Activated CD4-positive, alpha-beta memory T cell treated with anti-CD3 and anti-CD28 coated beads, Interleukin-2, amount 10 ng/mL, durations not matched to agents 7 days and 5 days (primary cell): ENCODE data around the gene FAM217B. TPM values are rescaled to one million over a fixed set of nuclear protein-coding genes. Genes with fewer than 3 reads are reported as not detected.

Experiments used
- CTCF ChIA-PET: fragments of 350-600 bp; sonication (Branson Sonifier 250); formaldehyde crosslinking; loops from one replicate; lab custom pipeline; 2021; ENCODE audit warnings: antibody characterized with exemption, inconsistent platforms; lab: Charles Lee
- POLR2A ChIA-PET: fragments of 350-600 bp; sonication (Branson Sonifier 250); formaldehyde crosslinking; loops from one replicate; lab custom pipeline; 2021; ENCODE audit warnings: antibody characterized with exemption; lab: Charles Lee
- DNase-seq: peaks from one replicate; pipeline ENCODE4 v3.0.0-alpha.2; 2020
- H3K27ac Mint-ChIP-seq: one replicate; pipeline ENCODE4 v1.8.0; 2021; ENCODE audit warnings: mild to moderate bottlenecking, mixed read lengths
- H3K27me3 Mint-ChIP-seq: one replicate; pipeline ENCODE4 v1.8.0; 2021; ENCODE audit warnings: mixed read lengths
- H3K36me3 Mint-ChIP-seq: one replicate; pipeline ENCODE4 v1.8.0; 2021; ENCODE audit warnings: low read depth, mixed read lengths
- H3K4me1 Mint-ChIP-seq: one replicate; pipeline ENCODE4 v1.8.0; 2021; ENCODE audit warnings: mixed read lengths
- H3K4me3 Mint-ChIP-seq: one replicate; pipeline ENCODE4 v1.8.0; 2021; ENCODE audit warnings: mild to moderate bottlenecking, mixed read lengths
- H3K9me3 Mint-ChIP-seq: one replicate; pipeline ENCODE4 v1.8.0; 2021; ENCODE audit warnings: mixed read lengths
- total RNA-seq, 2 experiments: library from RNA; stranded (reverse); gene quantifications; one replicate each; pipeline ENCODE4 v1.2.3, GENCODE V29; 2021

The FAM217B gene
- total RNA-seq, 2 experiments from 2014 or later = 26.5 to 27.4 TPM

DNA sequence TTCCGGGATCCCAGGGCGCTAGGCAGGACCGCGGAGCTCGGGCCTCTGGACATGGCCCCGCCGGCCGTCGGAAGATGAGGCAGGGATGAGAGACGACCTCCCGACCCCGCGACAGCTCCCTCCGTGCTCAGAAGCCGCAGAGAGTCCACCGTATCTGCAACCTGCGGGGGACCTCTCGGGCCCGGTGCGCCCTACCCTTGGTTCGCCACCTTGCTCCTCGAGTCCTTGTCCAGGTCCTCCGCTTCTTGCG, 385 bp upstream of the FAM217B start:
- no peak for DNase-seq
- H3K27me3 Mint-ChIP-seq = no peaks in the 10 kb centered on the region
- H3K27ac Mint-ChIP-seq = peak overlapping the region; percentile 83
- H3K4me1 Mint-ChIP-seq = peaks cover 35% of the 10 kb centered on the region
- ChIA-PET POLR2A (interaction anchor here (0.6 to 3.6 kb wide), 7 partner anchors 8 to 197 kb away, joined by 3 to 40 read pairs (median 7); no protein-coding TSS in a partner anchor), CTCF (interaction anchor here (0.9 to 3.4 kb wide), 9 partner anchors 9 to 271 kb away, joined by 3 to 39 read pairs (median 8); no protein-coding TSS in a partner anchor)
- peaks cover 24% of the 10 kb centered on the region for H3K36me3 Mint-ChIP-seq
- no peaks in the 10 kb centered on the region for H3K9me3 Mint-ChIP-seq
- peak overlapping the region; percentile 89 for H3K4me3 Mint-ChIP-seq

DNA sequence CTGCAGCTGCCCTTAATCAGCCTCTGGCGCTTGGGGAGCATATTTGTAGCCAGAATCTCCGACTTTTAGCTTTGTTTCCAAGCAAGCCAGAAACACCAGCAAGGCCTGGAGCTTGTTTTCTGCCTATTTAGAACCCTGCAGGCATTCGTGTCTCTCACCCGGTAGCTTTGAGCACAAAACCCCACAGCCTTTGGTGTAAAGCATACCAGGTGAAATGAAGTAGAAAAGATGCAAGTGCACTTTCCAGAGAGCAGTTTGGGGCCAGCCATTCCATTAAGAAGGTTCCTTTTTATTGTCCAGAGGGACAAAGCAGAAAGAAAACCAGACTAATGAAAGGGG, 736 bp downstream of the FAM217B start:
- Mint-ChIP-seq H3K27ac (peak overlapping the region; percentile 97), H3K27me3 (no peaks in the 10 kb centered on the region), H3K4me1 (peaks cover 35% of the 10 kb centered on the region), H3K4me3 (peak overlapping the region; percentile 89), H3K36me3 (peaks cover 27% of the 10 kb centered on the region), H3K9me3 (no peaks in the 10 kb centered on the region)
- CTCF ChIA-PET = interaction anchor here (1.2 to 3.4 kb wide), 7 partner anchors 9 to 197 kb away, joined by 4 to 39 read pairs (median 10); no protein-coding TSS in a partner anchor
- DNase-seq = no peak
- POLR2A ChIA-PET = interaction anchor here (0.9 to 3.6 kb wide), 6 partner anchors 8 to 197 kb away, joined by 3 to 40 read pairs (median 9); no protein-coding TSS in a partner anchor

DNA sequence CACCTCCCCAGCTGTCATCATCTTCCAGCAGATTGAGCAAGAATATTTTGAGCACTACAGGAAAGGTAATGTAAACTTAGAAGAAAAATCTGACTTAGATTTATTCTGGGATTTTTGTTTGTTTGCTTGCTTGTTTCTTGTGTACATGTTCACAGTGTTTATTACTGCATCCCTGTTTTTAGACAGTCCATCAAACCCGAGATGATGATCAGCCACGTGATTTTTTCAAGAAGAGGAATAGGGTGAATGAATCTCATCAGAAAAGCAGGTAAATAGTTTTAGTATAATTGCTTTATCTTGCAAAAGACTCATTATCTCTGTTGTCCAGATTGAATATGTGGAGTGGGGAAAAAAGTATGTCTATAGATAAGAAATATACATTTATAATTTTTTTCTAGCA, 2.1 kb downstream of the FAM217B start:
- Mint-ChIP-seq H3K9me3 (no peaks in the 10 kb centered on the region), H3K4me1 (peaks cover 32% of the 10 kb centered on the region), H3K36me3 (peaks cover 27% of the 10 kb centered on the region), H3K27ac (no peak overlapping the region), H3K27me3 (no peaks in the 10 kb centered on the region), H3K4me3 (no peak overlapping the region)
- DNase-seq = no peak
- POLR2A ChIA-PET = interaction anchor here (3.6 kb wide), 1 partner anchor 115 kb away, joined by 40 read pairs; no protein-coding TSS in a partner anchor
- CTCF ChIA-PET = no interaction called here

DNA sequence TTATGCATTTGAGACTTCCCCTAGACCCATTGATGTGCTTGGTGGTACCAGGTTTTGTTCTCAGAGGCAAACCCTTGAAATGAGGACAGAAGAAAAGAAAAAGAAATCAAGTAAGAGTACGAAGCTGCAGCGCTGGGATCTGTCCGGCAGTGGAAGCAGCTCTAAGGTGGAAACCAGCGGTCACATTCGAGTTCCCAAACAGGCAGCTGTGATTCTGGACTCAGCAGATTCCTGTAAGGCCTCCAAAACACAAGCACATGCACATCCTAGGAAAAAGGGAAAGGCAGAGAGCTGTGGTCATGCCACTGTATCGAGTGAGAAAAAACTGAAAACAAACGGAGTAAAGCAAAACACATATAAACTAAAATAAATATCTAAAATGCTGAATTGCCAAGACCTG, 4.5 kb downstream of the FAM217B start:
- H3K36me3 Mint-ChIP-seq = peaks cover 16% of the 10 kb centered on the region
- no peak for DNase-seq
- H3K27ac Mint-ChIP-seq = no peak overlapping the region
- H3K4me1 Mint-ChIP-seq = peaks cover 34% of the 10 kb centered on the region
- ChIA-PET CTCF (interaction anchor here (2.4 to 4.4 kb wide), 2 partner anchors 10 to 112 kb away, joined by 8 to 25 read pairs; partner anchors contain the start of gene SYCP2), POLR2A (interaction anchor here (1.7 kb wide), 1 partner anchor 10 kb away, joined by 12 read pairs; no protein-coding TSS in a partner anchor)
- H3K27me3 Mint-ChIP-seq = no peaks in the 10 kb centered on the region
- H3K4me3 Mint-ChIP-seq = no peak overlapping the region
- no peaks in the 10 kb centered on the region for H3K9me3 Mint-ChIP-seq

DNA sequence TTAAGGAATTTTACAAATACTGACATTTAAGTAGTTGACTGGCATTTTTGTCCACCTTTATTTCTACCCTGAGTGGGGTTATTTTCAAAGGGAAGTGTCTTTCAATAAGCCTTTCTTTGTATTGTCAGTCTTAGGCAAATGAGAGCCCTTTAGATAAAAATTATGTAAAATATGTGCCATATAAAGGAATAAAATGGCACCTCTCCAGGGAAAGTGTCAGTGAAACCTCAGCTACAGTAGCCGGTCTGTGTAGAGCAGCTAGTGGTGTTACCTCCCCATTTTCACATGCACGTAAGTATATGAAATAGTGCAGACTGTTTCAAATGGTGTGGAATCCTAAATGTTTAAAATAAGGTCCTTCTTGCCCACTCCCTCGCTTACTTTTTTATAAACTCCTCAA, 5.0 kb downstream of the FAM217B start:
- CTCF ChIA-PET = interaction anchor here (2.4 to 4.4 kb wide), 2 partner anchors 11 to 111 kb away, joined by 8 to 25 read pairs; partner anchors contain the start of gene SYCP2
- POLR2A ChIA-PET = interaction anchor here (1.7 kb wide), 1 partner anchor 10 kb away, joined by 12 read pairs; no protein-coding TSS in a partner anchor
- Mint-ChIP-seq H3K4me1 (peaks cover 34% of the 10 kb centered on the region), H3K27ac (no peak overlapping the region), H3K4me3 (no peak overlapping the region), H3K9me3 (no peaks in the 10 kb centered on the region), H3K27me3 (no peaks in the 10 kb centered on the region), H3K36me3 (peaks cover 16% of the 10 kb centered on the region)
- no peak for DNase-seq

DNA sequence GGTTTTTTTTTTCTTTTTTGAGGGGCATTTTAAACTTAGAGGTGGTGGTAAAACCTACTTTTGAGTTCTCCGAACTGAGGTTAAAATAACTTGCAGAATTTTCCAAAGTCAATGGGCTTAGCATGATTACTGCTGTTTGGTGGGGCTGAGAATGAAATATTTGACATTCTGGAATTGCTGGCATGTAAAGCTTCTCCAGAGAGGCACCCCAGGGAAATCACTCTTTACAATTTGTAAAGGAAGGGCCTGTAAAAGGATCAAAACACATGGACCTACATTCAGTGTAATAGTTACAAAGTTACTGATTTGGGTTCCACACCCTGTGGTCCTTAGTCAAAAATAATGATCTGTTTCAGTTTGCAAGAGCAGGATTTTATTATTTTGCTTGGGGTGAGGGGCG, 5.5 kb downstream of the FAM217B start:
- H3K27ac Mint-ChIP-seq = no peak overlapping the region
- H3K4me1 Mint-ChIP-seq = peaks cover 34% of the 10 kb centered on the region
- no peak for DNase-seq
- H3K36me3 Mint-ChIP-seq = peaks cover 16% of the 10 kb centered on the region
- CTCF ChIA-PET = interaction anchor here (0.8 to 4.4 kb wide), 3 partner anchors 11 to 192 kb away, joined by 3 to 25 read pairs (median 8); partner anchors contain the start of gene SYCP2
- no peaks in the 10 kb centered on the region for H3K9me3 Mint-ChIP-seq
- no peaks in the 10 kb centered on the region for H3K27me3 Mint-ChIP-seq
- H3K4me3 Mint-ChIP-seq = no peak overlapping the region
- POLR2A ChIA-PET = interaction anchor here (1.0 kb wide), 1 partner anchor 111 kb away, joined by 3 read pairs; no protein-coding TSS in a partner anchor

DNA sequence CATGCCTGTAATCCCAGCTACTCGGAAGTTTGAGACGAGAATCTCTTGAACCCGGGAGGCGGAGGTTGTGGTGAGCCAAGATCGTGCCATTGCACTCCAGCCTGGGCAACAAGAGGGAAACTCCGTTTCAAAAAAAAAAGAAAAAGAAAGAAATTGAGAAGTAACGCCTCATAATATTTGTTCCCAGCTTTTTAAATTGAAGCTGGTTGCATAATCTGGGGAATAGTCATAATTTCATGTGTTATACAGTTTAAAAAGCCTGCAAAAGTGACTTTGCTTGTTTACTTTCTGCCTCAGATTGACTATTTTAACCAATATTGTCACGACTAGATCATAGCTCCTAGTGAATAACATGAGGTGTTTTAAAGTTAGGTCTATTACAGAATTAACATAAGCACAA, 7.2 kb downstream of the FAM217B start:
- Mint-ChIP-seq H3K36me3 (peaks cover 13% of the 10 kb centered on the region), H3K4me3 (no peak overlapping the region), H3K27me3 (no peaks in the 10 kb centered on the region), H3K9me3 (no peaks in the 10 kb centered on the region), H3K4me1 (peaks cover 18% of the 10 kb centered on the region), H3K27ac (no peak overlapping the region)
- ChIA-PET POLR2A (interaction anchor here (2.2 to 2.5 kb wide), 2 partner anchors 9 to 13 kb away, joined by 5 to 11 read pairs; partner anchors contain the start of gene SYCP2), CTCF (interaction anchor here (1.6 to 3.7 kb wide), 2 partner anchors 10 to 109 kb away, joined by 5 to 26 read pairs; no protein-coding TSS in a partner anchor)
- DNase-seq = no peak

DNA sequence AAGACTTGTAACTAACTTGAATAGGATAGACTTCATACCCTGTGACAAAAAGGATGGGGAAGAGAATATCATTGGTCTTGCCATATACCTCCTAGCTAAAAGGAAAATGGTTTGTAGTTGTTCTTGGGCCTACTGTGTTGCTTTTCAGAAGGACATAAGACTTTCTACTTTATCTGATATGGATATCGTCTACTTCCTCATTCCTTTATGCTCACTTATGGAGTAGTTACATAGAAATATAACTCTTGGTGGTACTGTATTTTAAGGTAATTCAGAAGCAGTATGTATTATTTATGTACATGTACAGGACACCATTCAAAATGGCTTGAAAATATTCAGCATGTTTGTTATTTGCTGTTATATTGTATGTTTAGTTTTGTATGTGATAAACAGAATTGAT, 8.0 kb downstream of the FAM217B start:
- peak overlapping the region; percentile 90 for H3K27ac Mint-ChIP-seq
- CTCF ChIA-PET = interaction anchor here (0.7 to 3.7 kb wide), 9 partner anchors 8 to 315 kb away, joined by 3 to 39 read pairs (median 5); partner anchors contain the start of genes FAM217B, PPP1R3D and SYCP2
- POLR2A ChIA-PET = interaction anchor here (1.3 to 2.5 kb wide), 4 partner anchors 8 to 109 kb away, joined by 5 to 11 read pairs (median 8); partner anchors contain the start of genes FAM217B, PPP1R3D and SYCP2
- peaks cover 18% of the 10 kb centered on the region for H3K4me1 Mint-ChIP-seq
- no peaks in the 10 kb centered on the region for H3K27me3 Mint-ChIP-seq
- H3K9me3 Mint-ChIP-seq = no peaks in the 10 kb centered on the region
- peaks cover 13% of the 10 kb centered on the region for H3K36me3 Mint-ChIP-seq
- H3K4me3 Mint-ChIP-seq = no peak overlapping the region
- no peak for DNase-seq

DNA sequence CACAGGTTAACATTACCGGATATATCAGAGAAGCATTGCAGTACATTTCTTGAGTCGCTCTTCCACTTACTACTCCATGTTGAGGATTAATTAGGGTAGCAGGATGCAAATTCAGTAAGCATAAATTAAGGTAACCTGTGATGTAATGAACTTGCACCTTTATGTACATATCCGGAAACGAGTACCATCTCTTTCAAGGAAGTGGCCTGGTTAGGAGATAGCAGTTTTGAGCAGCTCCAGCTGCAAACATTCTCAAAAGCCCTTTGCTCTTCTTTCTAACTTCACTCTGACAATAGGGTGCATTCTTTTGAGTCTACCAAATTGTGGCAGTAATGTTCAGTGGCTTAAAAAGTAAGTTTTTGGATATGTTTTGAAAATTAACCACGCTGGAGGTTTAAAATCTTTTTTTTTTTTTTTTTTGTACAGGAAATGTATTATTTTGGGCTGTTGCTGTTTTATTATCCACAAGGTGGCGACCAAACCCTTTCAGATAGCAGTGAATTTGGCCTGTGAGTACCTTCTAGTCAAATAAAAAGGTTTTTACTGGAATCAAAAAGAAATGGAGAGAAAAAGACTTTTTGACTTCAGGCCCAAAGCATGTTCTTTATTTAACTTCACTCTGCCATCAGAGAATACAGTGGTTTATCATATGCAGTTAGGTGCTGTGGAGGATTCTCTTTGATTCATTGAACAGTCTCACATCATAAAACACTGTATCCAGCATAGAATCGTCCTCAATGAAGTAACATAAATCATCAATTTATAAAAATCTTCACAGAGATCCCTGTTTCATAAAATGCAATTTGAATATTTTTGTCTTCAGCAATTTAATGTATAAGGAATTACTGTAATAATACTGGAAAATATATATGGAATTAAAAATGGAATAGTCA, 8.9 kb downstream of the FAM217B start:
- Mint-ChIP-seq H3K36me3 (peaks cover 9% of the 10 kb centered on the region), H3K9me3 (no peaks in the 10 kb centered on the region), H3K4me3 (peak overlapping the region; percentile 41), H3K4me1 (peaks cover 18% of the 10 kb centered on the region), H3K27me3 (no peaks in the 10 kb centered on the region), H3K27ac (peak overlapping the region; percentile 90)
- POLR2A ChIA-PET = interaction anchor here (1.3 to 2.5 kb wide), 4 partner anchors 9 to 108 kb away, joined by 5 to 11 read pairs (median 8); partner anchors contain the start of genes FAM217B, PPP1R3D and SYCP2
- CTCF ChIA-PET = interaction anchor here (0.7 to 3.7 kb wide), 14 partner anchors 9 to 1280 kb away, joined by 3 to 39 read pairs (median 4); partner anchors contain the start of genes FAM217B, PPP1R3D and SYCP2
- DNase-seq = peak; percentile 39

DNA sequence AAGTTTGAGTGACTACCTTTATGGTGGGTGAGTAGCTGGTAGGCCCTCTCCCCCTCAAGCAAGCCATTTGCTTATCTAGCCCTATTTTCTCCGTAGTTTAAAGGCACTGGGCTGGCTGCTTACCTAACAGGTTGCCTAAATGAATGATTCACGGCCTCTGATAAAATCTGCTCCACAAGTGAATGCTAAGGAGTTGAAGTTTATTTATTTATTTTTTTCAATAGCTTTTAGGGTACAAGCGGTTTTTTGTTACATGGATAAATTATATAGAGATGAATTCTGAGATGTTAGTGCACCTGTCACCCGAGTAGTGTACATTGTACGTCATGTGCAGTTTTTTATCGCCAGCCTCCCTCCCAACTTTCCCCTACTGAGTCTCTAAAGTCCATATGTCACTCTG, 9.7 kb downstream of the FAM217B start:
- Mint-ChIP-seq H3K27me3 (no peaks in the 10 kb centered on the region), H3K27ac (no peak overlapping the region), H3K4me3 (no peak overlapping the region), H3K4me1 (peaks cover 18% of the 10 kb centered on the region), H3K36me3 (peaks cover 3% of the 10 kb centered on the region), H3K9me3 (no peaks in the 10 kb centered on the region)
- CTCF ChIA-PET = interaction anchor here (0.8 to 3.7 kb wide), 7 partner anchors 10 to 1279 kb away, joined by 3 to 39 read pairs (median 4); partner anchors contain the start of genes FAM217B, PPP1R3D and SYCP2
- POLR2A ChIA-PET = no interaction called here
- DNase-seq = no peak

DNA sequence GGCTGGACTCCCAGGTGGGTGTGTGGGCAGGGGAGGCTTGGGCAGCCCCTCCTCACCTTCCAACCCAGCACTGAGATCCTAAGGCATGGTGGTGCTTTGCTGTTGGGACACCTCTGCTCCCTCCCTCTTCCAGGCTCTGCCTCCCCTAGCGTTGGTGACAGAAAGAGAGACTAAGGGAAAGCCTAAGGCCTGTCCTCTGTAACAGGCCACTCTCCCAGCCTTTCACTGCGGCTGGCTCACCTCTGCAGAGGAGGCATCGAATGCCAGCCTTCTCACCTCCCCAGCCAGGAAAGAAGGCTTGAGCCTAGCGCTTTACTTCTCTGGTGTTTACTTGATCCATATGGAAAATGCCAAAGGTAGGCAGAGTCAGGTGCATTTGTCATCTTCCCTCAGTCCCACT, 14.5 kb downstream of the FAM217B start:
- Mint-ChIP-seq H3K4me3 (no peak overlapping the region), H3K27me3 (no peaks in the 10 kb centered on the region), H3K27ac (no peak overlapping the region), H3K4me1 (no peaks in the 10 kb centered on the region), H3K36me3 (no peaks in the 10 kb centered on the region), H3K9me3 (no peaks in the 10 kb centered on the region)
- ChIA-PET POLR2A (no interaction called here), CTCF (interaction anchor here (0.7 to 2.0 kb wide), 5 partner anchors 14 to 267 kb away, joined by 3 to 10 read pairs (median 4); partner anchors contain the start of genes FAM217B and PPP1R3D)
- no peak for DNase-seq

DNA sequence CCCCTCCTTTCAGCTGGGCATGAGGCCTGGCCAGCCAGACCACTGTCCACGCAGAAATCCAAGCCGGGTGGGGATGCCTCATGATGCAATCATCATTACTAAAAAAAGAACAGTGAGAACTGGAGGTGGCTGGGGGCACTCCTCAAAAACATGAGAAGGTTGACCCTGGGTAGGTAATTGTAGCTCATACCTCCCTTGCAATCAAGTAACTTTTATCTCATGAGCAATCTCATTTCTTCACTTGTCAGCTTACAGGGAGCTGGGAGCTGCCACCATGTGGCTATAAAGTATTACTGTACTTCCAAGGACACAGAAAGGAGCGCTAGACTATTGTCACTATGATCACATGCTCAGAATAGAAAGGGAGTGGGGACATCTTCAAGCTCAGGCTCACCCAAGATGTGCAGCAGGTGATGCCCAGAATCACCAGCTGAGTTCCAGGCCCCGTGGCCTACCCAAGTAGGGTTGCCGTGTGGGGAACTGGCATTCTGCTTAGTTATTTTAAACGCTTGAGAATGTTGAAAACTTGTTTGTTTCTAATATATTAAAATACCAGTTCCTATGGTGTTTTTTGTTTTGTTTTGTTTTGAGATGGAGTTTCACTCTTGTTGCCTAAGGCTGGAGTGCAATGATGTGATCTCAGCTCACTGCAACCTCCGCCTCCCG, 15.1 kb downstream of the FAM217B start:
- H3K4me1 Mint-ChIP-seq = no peaks in the 10 kb centered on the region
- ChIA-PET POLR2A (interaction anchor here (0.6 to 1.6 kb wide), 2 partner anchors 43 to 54 kb away, joined by 3 read pairs; no protein-coding TSS in a partner anchor), CTCF (interaction anchor here (0.7 to 2.0 kb wide), 6 partner anchors 15 to 102 kb away, joined by 3 to 10 read pairs (median 3); partner anchors contain the start of genes FAM217B and PPP1R3D)
- H3K27me3 Mint-ChIP-seq = no peaks in the 10 kb centered on the region
- H3K27ac Mint-ChIP-seq = no peak overlapping the region
- H3K9me3 Mint-ChIP-seq = no peaks in the 10 kb centered on the region
- DNase-seq = no peak
- H3K4me3 Mint-ChIP-seq = no peak overlapping the region
- no peaks in the 10 kb centered on the region for H3K36me3 Mint-ChIP-seq
